GM18861 (cell line): ENCODE measurements around the gene HOGA1.
"Not testable (repeated sequence)": the region's sequence is repeated elsewhere in the genome, so short reads cannot be mapped to it uniquely, and the experiment has no call there.

Source experiments
- ATAC-seq: cut with Tn5 transposase; IDR thresholded peaks from one replicate; pipeline ENCODE4 v1.9.1; 2021; ENCODE audit not compliant: unreplicated experiment

Gene HOGA1

GRCh38 chr10:97644936-97645335 lies 60.7 kb downstream of the HOGA1 start:
- ATAC-seq: no peak

GRCh38 chr10:97647556-97647955 lies 63.4 kb downstream of the HOGA1 start:
- ATAC-seq: no peak

GRCh38 chr10:97648562-97649404 lies 64.6 kb downstream of the HOGA1 start:
- ATAC-seq: peak; percentile 69

- not testable (repeated sequence) for ATAC-seq
These were observed 65.2 kb downstream of the HOGA1 start for GRCh38 chr10:97649405-97649750.

GRCh38 chr10:97650726-97651125 lies 66.5 kb downstream of the HOGA1 start:
- no peak for ATAC-seq

- ATAC-seq: no peak
These were observed 67.6 kb downstream of the HOGA1 start for GRCh38 chr10:97651773-97652172.

- ATAC-seq: no peak
These were observed 72.6 kb downstream of the HOGA1 start for GRCh38 chr10:97656777-97657176.

- no peak for ATAC-seq
These were observed 75.4 kb downstream of the HOGA1 start for GRCh38 chr10:97659589-97659988.
